VCaP (cell line): ENCODE measurements around the gene COG5.
A peak's percentile ranks its signal among the peaks of the same experiment; 100 is the strongest.

Source experiments
- H3K27ac ChIP-seq: fragments of 450-650 bp; 2 replicates; pipeline ENCODE4 v1.5.1; 2017
- TF ChIP-seq, protein P1 (sequence below): fragments of 450-650 bp; conservative IDR thresholded peaks from 2 replicates; pipeline ENCODE4 v1.5.1; 2017; ENCODE audit warnings: mild to moderate bottlenecking, moderate library complexity

Gene COG5

DNA sequence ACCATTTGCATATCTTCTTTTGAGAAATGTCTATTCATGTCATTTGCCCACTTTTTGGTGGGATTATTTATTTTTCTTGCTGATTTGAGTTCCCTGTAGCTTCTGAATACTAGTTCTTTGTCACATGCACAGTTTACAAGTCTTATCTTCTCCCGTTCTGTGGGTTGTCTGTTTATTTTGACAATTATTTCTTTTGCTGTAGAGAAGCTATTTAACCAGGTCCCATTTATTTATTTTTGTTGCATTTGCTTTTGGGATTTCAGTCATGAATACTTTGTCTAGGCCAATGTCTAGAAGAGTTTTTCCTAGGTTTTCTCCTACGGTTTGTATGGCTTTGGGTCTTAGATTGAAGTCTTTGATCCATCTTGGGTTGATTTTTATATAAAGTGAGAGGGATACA is 60.9 kb downstream of the COG5 start:
- TF ChIP-seq, protein P1, sequence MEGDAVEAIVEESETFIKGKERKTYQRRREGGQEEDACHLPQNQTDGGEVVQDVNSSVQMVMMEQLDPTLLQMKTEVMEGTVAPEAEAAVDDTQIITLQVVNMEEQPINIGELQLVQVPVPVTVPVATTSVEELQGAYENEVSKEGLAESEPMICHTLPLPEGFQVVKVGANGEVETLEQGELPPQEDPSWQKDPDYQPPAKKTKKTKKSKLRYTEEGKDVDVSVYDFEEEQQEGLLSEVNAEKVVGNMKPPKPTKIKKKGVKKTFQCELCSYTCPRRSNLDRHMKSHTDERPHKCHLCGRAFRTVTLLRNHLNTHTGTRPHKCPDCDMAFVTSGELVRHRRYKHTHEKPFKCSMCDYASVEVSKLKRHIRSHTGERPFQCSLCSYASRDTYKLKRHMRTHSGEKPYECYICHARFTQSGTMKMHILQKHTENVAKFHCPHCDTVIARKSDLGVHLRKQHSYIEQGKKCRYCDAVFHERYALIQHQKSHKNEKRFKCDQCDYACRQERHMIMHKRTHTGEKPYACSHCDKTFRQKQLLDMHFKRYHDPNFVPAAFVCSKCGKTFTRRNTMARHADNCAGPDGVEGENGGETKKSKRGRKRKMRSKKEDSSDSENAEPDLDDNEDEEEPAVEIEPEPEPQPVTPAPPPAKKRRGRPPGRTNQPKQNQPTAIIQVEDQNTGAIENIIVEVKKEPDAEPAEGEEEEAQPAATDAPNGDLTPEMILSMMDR, result no peak
- no peak overlapping the region for H3K27ac ChIP-seq

DNA sequence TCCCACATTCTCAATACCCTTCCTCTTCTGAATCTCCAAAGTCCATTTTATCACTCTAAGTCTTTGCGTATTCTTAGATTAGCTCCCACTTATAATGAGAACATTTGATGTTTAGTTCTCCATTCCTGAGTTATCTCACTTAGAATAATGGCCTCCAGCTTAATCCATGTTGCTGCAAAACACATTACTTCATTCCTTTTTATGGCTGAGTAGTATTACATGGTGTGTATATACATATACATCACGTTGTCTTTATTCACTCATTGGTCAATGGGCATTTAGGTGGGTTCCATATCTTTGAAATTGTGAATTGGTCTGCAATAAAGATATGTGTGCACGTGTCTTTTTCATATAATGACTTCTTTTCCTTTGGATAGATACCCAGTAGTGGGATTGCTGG is 61.6 kb downstream of the COG5 start:
- no peak overlapping the region for H3K27ac ChIP-seq
- TF ChIP-seq, protein P1, result no peak

DNA sequence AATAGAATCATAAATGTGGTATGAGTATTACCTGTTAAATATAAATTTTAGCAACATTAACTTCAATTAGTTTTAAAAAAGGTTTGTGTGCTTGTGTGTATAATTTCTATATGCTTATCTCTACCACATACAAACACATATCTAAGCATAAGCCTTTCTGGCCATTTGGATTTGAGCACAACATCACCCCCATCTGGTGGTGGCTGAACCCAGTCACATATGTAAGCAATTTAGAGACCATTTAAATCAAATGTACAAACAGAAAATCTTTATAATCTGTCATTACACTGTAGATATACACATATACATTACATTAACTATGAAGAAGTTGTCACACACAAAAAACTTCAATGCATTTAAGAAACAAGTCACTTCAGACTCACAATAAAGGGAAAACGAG is 62.1 kb downstream of the COG5 start:
- no peak overlapping the region for H3K27ac ChIP-seq
- TF ChIP-seq, protein P1, result peak; percentile 62

DNA sequence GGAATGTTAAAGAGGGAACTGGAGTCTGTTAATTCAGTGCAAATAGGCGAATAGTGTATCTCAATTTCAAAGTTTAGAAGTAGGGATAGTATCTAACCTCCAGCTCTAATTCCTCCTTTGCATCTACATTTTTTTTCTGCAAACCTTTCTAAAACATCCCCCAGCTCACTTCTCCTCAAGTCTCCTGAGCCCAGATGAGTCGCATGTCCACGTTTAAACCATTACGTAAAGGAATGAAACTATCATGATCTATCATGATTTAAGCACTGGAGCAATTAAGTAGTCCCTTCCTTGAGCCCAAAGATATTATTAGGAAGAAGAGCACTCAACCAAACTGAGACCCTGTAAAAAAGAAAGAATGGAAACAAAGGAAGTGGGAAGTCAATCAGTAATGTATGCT is 64.0 kb downstream of the COG5 start:
- H3K27ac ChIP-seq, result no peak overlapping the region
- TF ChIP-seq, protein P1, result no peak

DNA sequence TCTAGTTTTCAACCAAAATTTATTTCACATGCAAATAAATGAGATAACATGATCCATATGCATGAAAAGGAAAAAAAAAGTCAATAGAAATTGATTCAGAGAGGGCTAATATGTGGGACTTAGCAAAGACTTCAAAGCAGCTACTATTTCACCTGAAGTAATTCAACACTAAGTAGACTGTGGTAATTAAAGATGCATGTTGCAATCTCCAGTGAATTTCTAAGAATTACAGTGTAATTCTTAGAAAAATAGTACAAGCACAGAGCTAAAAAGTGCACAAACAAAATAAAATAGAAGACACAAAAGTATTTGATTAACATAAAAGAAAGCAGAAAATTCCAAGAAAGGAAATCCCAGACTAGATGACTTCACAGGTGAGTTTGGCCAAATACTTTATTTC is 68.2 kb downstream of the COG5 start:
- no peak overlapping the region for H3K27ac ChIP-seq
- TF ChIP-seq, protein P1, result no peak

DNA sequence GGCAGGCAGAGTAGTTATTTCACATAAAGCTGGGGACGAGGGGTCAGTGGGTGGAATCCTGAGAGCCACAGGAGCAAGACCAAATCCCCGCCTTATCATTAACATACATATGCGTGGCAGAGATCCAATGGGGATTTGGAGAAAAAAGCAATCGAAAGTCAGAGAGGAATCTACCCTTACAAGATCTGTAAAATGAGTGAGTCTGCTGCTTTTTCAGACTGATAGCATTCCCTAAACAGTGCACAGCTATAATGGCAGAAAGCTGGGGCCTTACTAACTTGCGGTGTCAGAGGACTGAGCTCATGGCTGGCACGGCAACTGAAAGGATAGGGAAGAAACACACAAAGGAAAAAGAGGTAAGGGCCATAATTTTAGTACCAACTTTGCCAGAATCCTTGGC is 68.8 kb downstream of the COG5 start:
- TF ChIP-seq, protein P1, result no peak
- H3K27ac ChIP-seq, result no peak overlapping the region

DNA sequence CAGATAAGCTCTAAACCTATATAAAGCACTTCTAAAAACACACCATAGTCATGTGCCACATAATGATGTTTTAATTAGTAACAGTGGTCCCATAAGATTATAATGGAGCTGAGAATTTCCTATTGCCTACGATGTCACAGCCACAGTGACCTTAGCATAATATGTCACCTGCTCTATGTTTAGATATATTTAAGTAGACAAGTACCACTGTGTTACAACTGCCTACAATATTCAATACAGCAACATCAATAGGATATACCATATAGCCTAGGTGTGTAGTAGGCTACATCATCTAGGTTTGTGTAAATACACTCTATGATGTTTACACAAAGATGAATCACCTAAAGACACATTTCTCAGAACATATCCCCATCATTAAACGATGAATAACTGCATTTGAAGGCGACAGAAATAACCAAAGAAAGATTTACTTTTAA is 69.4 kb downstream of the COG5 start:
- no peak overlapping the region for H3K27ac ChIP-seq
- TF ChIP-seq, protein P1, result no peak

DNA sequence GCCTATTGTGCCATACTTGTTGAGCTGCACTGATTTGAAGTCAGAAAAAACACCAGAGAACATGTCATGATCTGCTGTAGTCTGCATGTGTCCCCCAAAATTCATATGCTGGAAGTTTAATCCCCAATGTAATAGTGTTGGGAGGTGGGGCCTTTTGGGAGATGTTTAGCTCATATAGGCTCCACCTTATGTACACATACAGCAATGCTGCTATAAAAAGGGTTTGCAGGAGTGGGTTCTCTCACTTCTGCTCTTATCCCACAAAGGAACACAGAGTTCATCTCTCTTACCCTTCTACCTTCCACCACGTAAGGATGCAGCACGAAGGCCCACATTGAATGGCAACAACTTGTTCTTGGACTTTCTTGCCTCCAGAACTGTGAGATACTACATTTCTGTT is 70.8 kb downstream of the COG5 start:
- TF ChIP-seq, protein P1, result no peak
- H3K27ac ChIP-seq, result no peak overlapping the region
